Glutamatergic neuron (in vitro differentiated cells): ENCODE measurements around the gene PTPRN2. TPM values are rescaled to one million over a fixed set of nuclear protein-coding genes. Genes with fewer than 3 reads are reported as not detected.

ENCODE experiments used
- DNase-seq: peaks from one replicate; pipeline ENCODE4 v3.0.0; 2022
- H3K27ac Mint-ChIP-seq: one replicate; pipeline ENCODE4 v1.8.0; 2020; ENCODE audit warnings: mild to moderate bottlenecking, mixed read lengths, inconsistent platforms; ENCODE audit not compliant: unreplicated experiment
- H3K27me3 Mint-ChIP-seq: one replicate; pipeline ENCODE4 v1.8.0; 2020; ENCODE audit warnings: mild to moderate bottlenecking, moderate library complexity, mixed read lengths, inconsistent platforms; ENCODE audit not compliant: unreplicated experiment
- H3K36me3 Mint-ChIP-seq: one replicate; pipeline ENCODE4 v1.8.0; 2020; ENCODE audit warnings: mild to moderate bottlenecking, mixed read lengths, inconsistent platforms; ENCODE audit not compliant: unreplicated experiment
- H3K4me1 Mint-ChIP-seq: one replicate; pipeline ENCODE4 v1.8.0; 2020; ENCODE audit warnings: mild to moderate bottlenecking, low read depth, mixed read lengths, inconsistent platforms; ENCODE audit not compliant: unreplicated experiment
- H3K4me3 Mint-ChIP-seq: one replicate; pipeline ENCODE4 v1.8.0; 2020; ENCODE audit warnings: mild to moderate bottlenecking, mixed read lengths, inconsistent platforms; ENCODE audit not compliant: unreplicated experiment
- H3K9me3 Mint-ChIP-seq: one replicate; pipeline ENCODE4 v1.8.0; 2020; ENCODE audit warnings: mild to moderate bottlenecking, moderate library complexity, mixed read lengths, inconsistent platforms; ENCODE audit not compliant: unreplicated experiment
- total RNA-seq: library from RNA; stranded (reverse); fragmentation: NEBNext Ultra II Directional; extraction: Animal tissue kit (Norgen Biotek cat#: 25700); gene quantifications from one replicate; pipeline ENCODE4 v1.2.1, GENCODE V29; 2021; ENCODE audit not compliant: unreplicated experiment
- TF ChIP-seq, protein P1 (sequence below): fragments of 200-600 bp; sonication (generic); IDR thresholded peaks from one replicate; pipeline ENCODE4 v1.5.0; 2021; ENCODE audit not compliant: partially characterized antibody, unreplicated experiment

The PTPRN2 gene
- total RNA-seq, 1 donor from 2014 or later, result 49.0 TPM

- H3K36me3 Mint-ChIP-seq, result peaks cover 31% of the 10 kb centered on the region
- TF ChIP-seq, protein P1, sequence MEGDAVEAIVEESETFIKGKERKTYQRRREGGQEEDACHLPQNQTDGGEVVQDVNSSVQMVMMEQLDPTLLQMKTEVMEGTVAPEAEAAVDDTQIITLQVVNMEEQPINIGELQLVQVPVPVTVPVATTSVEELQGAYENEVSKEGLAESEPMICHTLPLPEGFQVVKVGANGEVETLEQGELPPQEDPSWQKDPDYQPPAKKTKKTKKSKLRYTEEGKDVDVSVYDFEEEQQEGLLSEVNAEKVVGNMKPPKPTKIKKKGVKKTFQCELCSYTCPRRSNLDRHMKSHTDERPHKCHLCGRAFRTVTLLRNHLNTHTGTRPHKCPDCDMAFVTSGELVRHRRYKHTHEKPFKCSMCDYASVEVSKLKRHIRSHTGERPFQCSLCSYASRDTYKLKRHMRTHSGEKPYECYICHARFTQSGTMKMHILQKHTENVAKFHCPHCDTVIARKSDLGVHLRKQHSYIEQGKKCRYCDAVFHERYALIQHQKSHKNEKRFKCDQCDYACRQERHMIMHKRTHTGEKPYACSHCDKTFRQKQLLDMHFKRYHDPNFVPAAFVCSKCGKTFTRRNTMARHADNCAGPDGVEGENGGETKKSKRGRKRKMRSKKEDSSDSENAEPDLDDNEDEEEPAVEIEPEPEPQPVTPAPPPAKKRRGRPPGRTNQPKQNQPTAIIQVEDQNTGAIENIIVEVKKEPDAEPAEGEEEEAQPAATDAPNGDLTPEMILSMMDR, result no peak
- H3K4me3 Mint-ChIP-seq, result no peak overlapping the region
- H3K9me3 Mint-ChIP-seq, result peaks cover 25% of the 10 kb centered on the region
- H3K27me3 Mint-ChIP-seq, result peaks cover 8% of the 10 kb centered on the region
- H3K4me1 Mint-ChIP-seq, result peaks cover 3% of the 10 kb centered on the region
- no peak overlapping the region for H3K27ac Mint-ChIP-seq
- DNase-seq, result no peak
Measured at GRCh38 chr7:158314394-158314793, 273.2 kb downstream of the PTPRN2 start.

DNA sequence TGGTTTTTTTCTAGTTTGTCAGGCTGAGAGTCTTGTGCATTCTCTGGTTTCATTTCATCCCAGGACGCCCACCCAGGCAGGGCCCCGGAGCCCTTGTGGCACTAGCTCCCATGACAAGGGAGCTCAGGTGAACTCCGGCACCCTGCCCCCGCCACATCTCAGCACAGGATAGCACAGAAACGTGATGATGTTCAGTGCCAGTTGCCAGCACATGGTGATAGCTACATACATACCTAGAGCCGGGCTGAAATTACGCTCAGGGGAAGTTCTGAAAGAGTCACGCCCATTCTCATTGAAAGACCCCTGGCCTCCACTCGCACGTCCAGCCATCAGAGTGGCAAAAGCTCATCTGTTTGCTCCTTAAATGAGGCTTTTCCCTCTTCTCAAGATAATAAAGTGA is 273.7 kb downstream of the PTPRN2 start:
- Mint-ChIP-seq H3K27ac (no peak overlapping the region), H3K4me3 (no peak overlapping the region), H3K4me1 (peaks cover 3% of the 10 kb centered on the region), H3K36me3 (peaks cover 35% of the 10 kb centered on the region), H3K9me3 (peaks cover 25% of the 10 kb centered on the region), H3K27me3 (peaks cover 8% of the 10 kb centered on the region)
- DNase-seq, result no peak
- TF ChIP-seq, protein P1, result no peak

- Mint-ChIP-seq H3K4me1 (peaks cover 3% of the 10 kb centered on the region), H3K27ac (no peak overlapping the region), H3K9me3 (peaks cover 26% of the 10 kb centered on the region), H3K4me3 (no peak overlapping the region), H3K36me3 (peaks cover 35% of the 10 kb centered on the region), H3K27me3 (peaks cover 8% of the 10 kb centered on the region)
- no peak for DNase-seq
- TF ChIP-seq, protein P1, result no peak
Measured at GRCh38 chr7:158312789-158313188, 274.8 kb downstream of the PTPRN2 start.

DNA sequence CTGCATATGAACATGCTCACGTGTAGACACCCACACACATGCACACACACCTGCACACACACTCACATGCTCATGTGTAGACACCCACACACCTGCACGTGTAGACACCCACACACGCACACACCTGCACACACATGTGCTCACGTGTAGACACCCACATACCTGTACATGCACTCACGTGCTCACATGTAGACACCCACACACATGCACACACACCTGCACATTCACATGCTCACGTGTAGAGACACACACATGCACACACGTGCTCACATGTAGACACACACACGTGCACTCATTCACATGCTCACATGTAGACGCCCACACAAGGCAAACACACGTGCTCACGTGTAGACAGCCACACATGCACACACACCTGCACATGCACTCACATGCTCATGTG is 275.8 kb downstream of the PTPRN2 start:
- peaks cover 19% of the 10 kb centered on the region for H3K9me3 Mint-ChIP-seq
- H3K36me3 Mint-ChIP-seq, result peaks cover 35% of the 10 kb centered on the region
- H3K27ac Mint-ChIP-seq, result no peak overlapping the region

DNA sequence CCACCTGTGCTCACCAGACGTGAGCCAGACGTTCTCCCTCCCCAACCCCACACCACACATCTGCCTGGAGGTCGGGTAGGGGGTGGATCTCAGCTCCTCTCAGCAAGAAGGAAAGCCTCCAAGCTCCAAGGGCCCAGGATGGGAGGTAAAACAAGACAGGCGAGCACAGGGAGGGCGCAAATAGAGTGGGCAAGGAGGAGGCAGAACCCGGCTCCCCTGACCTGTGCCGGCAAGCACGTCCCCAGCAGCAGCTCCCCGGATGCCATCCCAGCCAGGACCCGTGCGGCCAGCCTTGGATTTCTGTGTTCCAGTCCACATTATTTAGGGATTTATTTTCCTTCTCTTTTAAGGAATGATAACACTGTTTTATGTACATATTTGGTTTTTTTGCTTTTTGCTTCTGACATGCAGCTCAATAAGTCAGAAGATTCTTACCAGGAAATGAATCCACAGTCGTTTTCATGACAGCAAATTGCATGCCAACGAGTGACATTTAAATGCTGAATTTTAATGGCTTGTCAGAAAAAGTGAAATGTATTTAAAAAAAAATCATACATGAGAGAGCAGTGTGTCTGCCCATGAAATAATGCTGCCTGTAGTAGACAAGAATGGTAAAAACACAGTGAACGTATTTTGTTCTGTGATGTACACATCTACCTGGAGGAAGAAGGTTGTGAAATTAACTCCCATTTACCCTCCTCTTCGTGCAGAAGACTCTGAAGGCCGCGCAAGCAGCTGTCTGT is 276.5 kb downstream of the PTPRN2 start:
- TF ChIP-seq, protein P1, result no peak
- H3K36me3 Mint-ChIP-seq, result peaks cover 40% of the 10 kb centered on the region
- peaks cover 8% of the 10 kb centered on the region for H3K27me3 Mint-ChIP-seq
- no peak overlapping the region for H3K27ac Mint-ChIP-seq
- no peak for DNase-seq
- H3K4me3 Mint-ChIP-seq, result no peak overlapping the region
- H3K4me1 Mint-ChIP-seq, result peaks cover 3% of the 10 kb centered on the region
- H3K9me3 Mint-ChIP-seq, result peaks cover 20% of the 10 kb centered on the region

More for the DNA sequence above, 275.8 kb downstream of the PTPRN2 start:
- Mint-ChIP-seq H3K27me3 (peaks cover 8% of the 10 kb centered on the region), H3K4me3 (no peak overlapping the region), H3K4me1 (no peaks in the 10 kb centered on the region)
- TF ChIP-seq, protein P1, result no peak
- no peak for DNase-seq
